Measurements from ENCODE around the gene PHF12. TPM values are rescaled to one million over a fixed set of nuclear protein-coding genes. Genes with fewer than 3 reads are reported as not detected.
"Not testable (repeated sequence)": the region's sequence is repeated elsewhere in the genome, so short reads cannot be mapped to it uniquely, and the experiment has no call there.

PHF12 gene
- total and polyA plus RNA-seq, 2 of the 8 experiments (the other 6 are each of a cell fraction or from before 2014, with no cell fraction given), result 38.8 to 65.7 TPM

DNA sequence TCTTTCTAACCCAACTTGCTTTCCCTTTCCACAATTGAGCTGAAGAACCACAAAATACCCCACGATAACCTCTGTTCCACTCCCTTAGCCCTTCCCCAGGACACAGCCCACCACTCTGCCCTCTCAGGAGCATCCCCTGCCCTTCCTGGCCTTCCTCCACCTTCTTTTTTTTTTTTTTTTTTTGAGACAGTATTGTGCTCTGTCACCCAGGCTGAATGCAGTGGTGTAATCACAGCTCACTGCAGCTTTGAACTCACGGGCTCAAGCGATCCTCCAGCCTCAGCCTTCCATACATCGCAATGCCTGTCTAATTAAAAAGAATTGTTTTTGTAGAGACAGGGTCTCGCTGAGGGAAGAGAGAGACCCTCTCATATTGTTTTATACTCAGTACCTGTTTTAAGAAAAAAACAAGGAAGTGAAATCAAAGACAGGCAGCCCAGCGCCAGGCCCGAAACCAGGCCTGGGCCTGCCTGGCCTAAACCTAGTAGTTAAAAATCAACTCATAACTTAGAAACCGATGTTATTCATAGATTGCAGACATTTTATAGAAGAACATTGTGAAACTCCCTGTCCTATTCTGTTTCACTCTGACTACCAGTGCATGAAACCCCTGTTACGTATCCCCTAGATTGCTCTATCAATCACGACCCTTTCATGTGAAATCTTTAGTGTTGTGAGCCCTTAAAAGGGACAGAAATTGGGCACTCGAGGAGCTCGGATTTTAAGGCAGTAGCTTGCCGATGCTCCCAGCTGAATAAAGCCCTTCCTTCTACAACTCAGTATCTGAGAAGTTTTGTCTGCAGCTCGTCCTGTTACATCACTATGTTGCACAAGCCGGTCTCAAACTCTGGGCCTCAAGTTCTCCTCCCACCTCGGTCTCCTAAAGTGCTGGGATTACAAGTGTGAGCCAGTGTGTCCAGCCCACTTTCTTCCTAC is 57.8 kb downstream of the PHF12 start:
- Histone ChIP-seq H4K20me1 (replicated peaks in 1 of 2; ENCODE audit: control insufficient read depth in 1 of 2, insufficient read depth in 2 of 2, low read length in 2 of 2) (peaks cover 2 to 10% of the 10 kb centered on the region in 2 experiments), H3K4me1 (replicated peaks in 1 of 4; ENCODE audit: control insufficient read depth in 3 of 4, insufficient read depth in 4 of 4, low read length in 3 of 4) (peaks cover 0 to 13% (median 4%) of the 10 kb centered on the region in 4 experiments; a peak in 6 of 7 replicates), H3K79me2 (ENCODE audit: control insufficient read depth in 1 of 2, insufficient read depth in 2 of 2, low read length in 2 of 2) (peaks cover 4 to 23% of the 10 kb centered on the region in 2 experiments)
- H3K4me2 ChIP-seq (ENCODE audit: insufficient read depth in 1 of 2, low read depth in 2 of 2, low read length in 2 of 2); DNase-seq (ENCODE audit: low read depth in 1 of 2, low spot score in 2 of 2); H2BK15ac ChIP-seq (ENCODE audit: low read length); FAIRE-seq; H3K56ac ChIP-seq (replicated peaks; ENCODE audit: insufficient read length, low read depth, low read length); H3K9me3 ChIP-seq (ENCODE audit: insufficient read depth in 2 of 2, low read depth in 1 of 2, low read length in 1 of 2); H3K23me2 ChIP-seq (ENCODE audit: low read depth, low read length); H2BK5ac ChIP-seq (ENCODE audit: low read depth, low read length); H2AK5ac ChIP-seq (ENCODE audit: low read depth, low read length); H3K4me3 ChIP-seq (ENCODE audit: extremely low read depth in 1 of 4, insufficient read depth in 2 of 4, low read depth in 3 of 4, low read length in 4 of 4); H4K8ac ChIP-seq (ENCODE audit: extremely low read depth, insufficient read depth, low read length); H2BK20ac ChIP-seq (ENCODE audit: low read length); H3K9ac ChIP-seq (replicated peaks in 1 of 4; ENCODE audit: extremely low read depth in 1 of 4, low read depth in 3 of 4, low read length in 3 of 4); H3K79me1 ChIP-seq (ENCODE audit: low read depth, low read length); H2AFZ ChIP-seq (ENCODE audit: low read length); H3K4ac ChIP-seq (replicated peaks; ENCODE audit: insufficient read length, low read depth, low read length); H3K36me3 ChIP-seq (ENCODE audit: control insufficient read depth in 2 of 4, insufficient read depth in 4 of 4, low read length in 3 of 4); H4K5ac ChIP-seq (ENCODE audit: insufficient read length, low read depth, low read length); H2BK12ac ChIP-seq (ENCODE audit: low read depth, low read length); H3K23ac ChIP-seq (ENCODE audit: insufficient read length); H3K27me3 ChIP-seq (replicated peaks in 1 of 4; ENCODE audit: control insufficient read depth in 3 of 4, extremely low read depth in 1 of 4, insufficient read depth in 3 of 4, low read length in 3 of 4); H2BK120ac ChIP-seq (replicated peaks; ENCODE audit: low read depth, low read length); H4K91ac ChIP-seq (replicated peaks; ENCODE audit: insufficient read length, low read length); H3K27ac ChIP-seq (ENCODE audit: low read depth, low read length); H3K14ac ChIP-seq (ENCODE audit: insufficient read length); H3K18ac ChIP-seq (ENCODE audit: extremely low read depth, low read length): not testable (repeated sequence)
- 93% methylated on average over 16 of the region's 16 CpGs; no CpG with 5 or more reads in 1 of the 2 experiments for whole genome bisulfite sequencing, 2 experiments (ENCODE audit: extremely low coverage in 1 of 2, insufficient coverage in 1 of 2, insufficient read length in 1 of 2, insufficient replicate concordance in 2 of 2, low coverage in 1 of 2, low lambda C conversion rate in 2 of 2, missing lambda C conversion rate in 1 of 2)
- POLR2A ChIA-PET (ENCODE audit: partially characterized antibody), result interaction anchor here (0.5 to 2.8 kb wide), 13 partner anchors 9 to 174 kb away, joined by 3 to 7 read pairs (median 4); partner anchors contain the start of genes DHRS13 and RPL23A
- CTCF ChIA-PET (ENCODE audit: partially characterized antibody), result interaction anchor here (0.6 to 7.3 kb wide), 9 partner anchors 10 to 141 kb away, joined by 3 to 47 read pairs (median 4); no protein-coding TSS in a partner anchor
